TTC549 (cell line): ENCODE results near the gene FAM107B.

Experiments
- FAIRE-seq: peaks from 2 replicates; lab custom pipeline; 2012; peaks lifted over from hg19 to GRCh38; lab: Jason Lieb, UNC

Gene FAM107B

GRCh38 chr10:14532473-14533251, 242.0 kb downstream of the FAM107B start:
- no peak for FAIRE-seq

- no peak for FAIRE-seq
Observed at GRCh38 chr10:14531974-14532373, 242.7 kb downstream of the FAM107B start.

GRCh38 chr10:14530465-14530864, 244.2 kb downstream of the FAM107B start:
- FAIRE-seq, result no peak

- FAIRE-seq, result no peak
Observed at GRCh38 chr10:14529351-14529750, 245.3 kb downstream of the FAM107B start.

GRCh38 chr10:14528450-14528849, 246.2 kb downstream of the FAM107B start:
- FAIRE-seq, result no peak

GRCh38 chr10:14527915-14528314, 246.8 kb downstream of the FAM107B start:
- no peak for FAIRE-seq

GRCh38 chr10:14527134-14527844, 247.4 kb downstream of the FAM107B start:
- FAIRE-seq, result no peak

GRCh38 chr10:14526326-14526725, 248.4 kb downstream of the FAM107B start:
- no peak for FAIRE-seq

- no peak for FAIRE-seq
Observed at GRCh38 chr10:14524691-14525324, 249.9 kb downstream of the FAM107B start.

GRCh38 chr10:14523286-14523685, 251.4 kb downstream of the FAM107B start:
- FAIRE-seq, result no peak

GRCh38 chr10:14519785-14520184, 254.9 kb downstream of the FAM107B start:
- FAIRE-seq, result no peak

- no peak for FAIRE-seq
Observed at GRCh38 chr10:14518149-14518548, 256.5 kb downstream of the FAM107B start.

- no peak for FAIRE-seq
Observed at GRCh38 chr10:14513123-14513522, 261.6 kb downstream of the FAM107B start.

- FAIRE-seq, result no peak
Observed at GRCh38 chr10:14510346-14510745, 264.4 kb downstream of the FAM107B start.

- no peak for FAIRE-seq
Observed at GRCh38 chr10:14508725-14509124, 266.0 kb downstream of the FAM107B start.

- no peak for FAIRE-seq
Observed at GRCh38 chr10:14507781-14508180, 266.9 kb downstream of the FAM107B start.

GRCh38 chr10:14507176-14507575, 267.5 kb downstream of the FAM107B start:
- no peak for FAIRE-seq

- FAIRE-seq, result no peak
Observed at GRCh38 chr10:14502431-14502830, 272.3 kb downstream of the FAM107B start.

- no peak for FAIRE-seq
Observed at GRCh38 chr10:14500172-14500765, 274.4 kb downstream of the FAM107B start.

GRCh38 chr10:14499601-14499904, 275.1 kb downstream of the FAM107B start:
- no peak for FAIRE-seq

GRCh38 chr10:14498326-14498725, 276.4 kb downstream of the FAM107B start:
- FAIRE-seq, result no peak

GRCh38 chr10:14491811-14492210, 282.9 kb downstream of the FAM107B start:
- no peak for FAIRE-seq
